Measurements from ENCODE around the gene SLC25A43.
A peak's percentile ranks its signal among the peaks of the same experiment; 100 is the strongest.

SLC25A43 gene

GRCh38 chrX:119407681-119408080 is 8.5 kb downstream of the SLC25A43 start:
- no peak for ATAC-seq
- TF ChIP-seq SNAI2 (CRISPR knock-in tag; IDR thresholded peaks at IDR 0.05) (no peak), CREB5 (CRISPR knock-in tag; IDR thresholded peaks at IDR 0.05; ENCODE audit: low read depth) (no peak), CSRNP3 (CRISPR knock-in tag; IDR thresholded peaks at IDR 0.05) (no peak), OSR1 (CRISPR knock-in tag; IDR thresholded peaks at IDR 0.05) (no peak), TOX (CRISPR knock-in tag; IDR thresholded peaks at IDR 0.05; ENCODE audit: borderline replicate concordance) (no peak), ZNF70 (CRISPR knock-in tag; IDR thresholded peaks at IDR 0.05) (no peak), ZFP30 (CRISPR knock-in tag; IDR thresholded peaks at IDR 0.05) (no peak), RARB (CRISPR knock-in tag; IDR thresholded peaks at IDR 0.05) (no peak)

GRCh38 chrX:119410027-119410819 is 11.1 kb downstream of the SLC25A43 start:
- ATAC-seq: peak; percentile 85
- no peak for TF ChIP-seq ZFP3 (CRISPR knock-in tag; IDR thresholded peaks at IDR 0.05)
- TF ChIP-seq PPARA (CRISPR knock-in tag; IDR thresholded peaks at IDR 0.05; ENCODE audit: borderline replicate concordance): no peak
- no peak for TF ChIP-seq POU6F1 (CRISPR knock-in tag; IDR thresholded peaks at IDR 0.05; ENCODE audit: borderline replicate concordance, low read depth)
- no peak for TF ChIP-seq BACH2 (CRISPR knock-in tag; IDR thresholded peaks at IDR 0.05; ENCODE audit: borderline replicate concordance)
- TF ChIP-seq ZNF70 (CRISPR knock-in tag; IDR thresholded peaks at IDR 0.05): no peak
- TF ChIP-seq OSR1 (CRISPR knock-in tag; IDR thresholded peaks at IDR 0.05): no peak
- TF ChIP-seq GLIS3 (CRISPR knock-in tag; IDR thresholded peaks at IDR 0.05): no peak
- no peak for TF ChIP-seq RARB (CRISPR knock-in tag; IDR thresholded peaks at IDR 0.05)
- no peak for TF ChIP-seq ISL1 (CRISPR knock-in tag; IDR thresholded peaks at IDR 0.05)
- no peak for TF ChIP-seq PATZ1 (CRISPR knock-in tag; IDR thresholded peaks at IDR 0.05; ENCODE audit: borderline replicate concordance)
- TF ChIP-seq ZFP30 (CRISPR knock-in tag; IDR thresholded peaks at IDR 0.05): no peak
- no peak for TF ChIP-seq ESRRG (CRISPR knock-in tag; IDR thresholded peaks at IDR 0.05)
- TF ChIP-seq TOX (CRISPR knock-in tag; IDR thresholded peaks at IDR 0.05; ENCODE audit: borderline replicate concordance): no peak
- TF ChIP-seq TSHZ2 (CRISPR knock-in tag; IDR thresholded peaks at IDR 0.05): no peak
- no peak for TF ChIP-seq ZNF565 (CRISPR knock-in tag; conservative IDR thresholded peaks at IDR 0.05; ENCODE audit: low read depth)
- no peak for TF ChIP-seq ARNTL (CRISPR knock-in tag; IDR thresholded peaks at IDR 0.05; ENCODE audit: borderline replicate concordance, low read depth)
- TF ChIP-seq ZNF8 (CRISPR knock-in tag; IDR thresholded peaks at IDR 0.05): no peak
- TF ChIP-seq CSDC2 (CRISPR knock-in tag; IDR thresholded peaks at IDR 0.05): no peak

GRCh38 chrX:119410854-119411253 is 11.7 kb downstream of the SLC25A43 start:
- peak; percentile 20; the same call in 2 of the 3 replicates for ATAC-seq
- no peak for TF ChIP-seq ESRRG (CRISPR knock-in tag; IDR thresholded peaks at IDR 0.05)
- no peak for TF ChIP-seq GLIS3 (CRISPR knock-in tag; IDR thresholded peaks at IDR 0.05)
- no peak for TF ChIP-seq ZNF8 (CRISPR knock-in tag; IDR thresholded peaks at IDR 0.05)
- TF ChIP-seq CSRNP3 (CRISPR knock-in tag; IDR thresholded peaks at IDR 0.05): no peak
- no peak for TF ChIP-seq ZNF565 (CRISPR knock-in tag; conservative IDR thresholded peaks at IDR 0.05; ENCODE audit: low read depth)
- no peak for TF ChIP-seq ZC3H10 (CRISPR knock-in tag; IDR thresholded peaks at IDR 0.05)
- TF ChIP-seq POU6F1 (CRISPR knock-in tag; IDR thresholded peaks at IDR 0.05; ENCODE audit: borderline replicate concordance, low read depth): no peak
- TF ChIP-seq TOX (CRISPR knock-in tag; IDR thresholded peaks at IDR 0.05; ENCODE audit: borderline replicate concordance): no peak
